Adrenal gland (tissue), 12 donors: ENCODE data around the gene TNFRSF17. TPM values are rescaled to one million over a fixed set of nuclear protein-coding genes. Genes with fewer than 3 reads are reported as not detected.
"Not testable (repeated sequence)": the region's sequence is repeated elsewhere in the genome, so short reads cannot be mapped to it uniquely, and the experiment has no call there.

Source experiments
- DNase-seq, 7 donors: peaks; one replicate each; pipeline ENCODE4 v3.0.0-alpha.2; 2019 to 2020
- H3K27ac ChIP-seq, 5 donors: fragments of 200-600 bp; sonication (generic) in 4 of 5; 1 replicate in 3 of 5; 2 replicates in 2 of 5; pipeline versions ENCODE4 v1.5.1 to v1.8.0; 2016 to 2020; ENCODE audit warnings: mild to moderate bottlenecking in 1 of 5
- H3K27me3 ChIP-seq: fragments of 200-600 bp; 2 replicates; pipeline ENCODE4 v1.8.0; 2021
- H3K36me3 ChIP-seq, 2 donors: fragments of 200-600 bp; replicated peaks in 1 of 2; 1 replicate in 1 of 2; 2 replicates in 1 of 2; pipeline versions ENCODE4 v1.5.1 to v1.8.0; 2018 to 2022
- H3K4me1 ChIP-seq, 2 donors: fragments of 200-600 bp; replicated peaks in 1 of 2; 1 replicate in 1 of 2; 2 replicates in 1 of 2; pipeline versions ENCODE4 v1.5.1 to v1.8.0; 2018 to 2021
- H3K4me3 ChIP-seq, 4 donors: fragments of 200-600 bp; sonication (generic) in 3 of 4; one replicate each; pipeline ENCODE4 v1.5.1; 2016 to 2018
- H3K9me3 ChIP-seq, 3 donors: fragments of 200-600 bp; sonication (generic) in 1 of 3; replicated peaks in 1 of 3; 1 replicate in 2 of 3; 2 replicates in 1 of 3; pipeline versions ENCODE4 v1.5.1 to v1.8.0; 2016 to 2021
- POLR2A ChIP-seq, 2 donors: fragments of 450-650 bp; IDR thresholded peaks; one replicate each; pipeline ENCODE4 v1.6.1; 2017; ENCODE audit warnings: antibody characterized with exemption in 2 of 2, mild to moderate bottlenecking in 2 of 2, moderate library complexity in 1 of 2
- WGBS, 4 donors: extraction: QIAGEN DNeasy Blood & Tissue Kit in 2 of 4; methylation state at CpG; one replicate each; pipeline versions ENCODE4 v1.1.5 to v1.1.7; 2013 to 2017; 5-methylcytosine and 5-hydroxymethylcytosine counted together
- intact Hi-C, 2 donors: fragments of 100-400 bp; cut with DNase I; formaldehyde crosslinking; loops; one replicate each; pipeline versions ENCODE4 v1.14.1 to v1.15.0; 2022 to 2023
- polyA plus RNA-seq, 3 donors: library from polyadenylated mRNA; stranded (reverse); fragments of 200-250 nt in 2 of 3; fragments of 350-450 nt in 1 of 3; fragmentation: Illumina TruSeq in 1 of 3; extraction: RNeasy Lipid Tissue Mini Kit (QIAGEN cat#74804) in 1 of 3; gene quantifications; one replicate each; pipeline ENCODE4 v1.2.3, GENCODE V29; 2013 to 2014
- total RNA-seq, 9 donors: library from RNA; depleted of rRNA in 4 of 9; stranded (reverse); fragments of >200 nt in 4 of 9; fragments of 120-200 nt in 1 of 9; fragmentation: NEBNext Ultra II Directional in 1 of 9; extraction: Animal tissue kit (Norgen Biotek cat#: 25700) in 1 of 9; gene quantifications; one replicate each; pipeline versions ENCODE4 v1.1.0 to v1.2.4, GENCODE V29; 2013 to 2023
- TF ChIP-seq, protein P1 (sequence below), 6 experiments: fragments of 450-650 bp in 4 of 6; fragments of 200-600 bp in 2 of 6; sonication (generic) in 1 of 6; IDR thresholded peaks; 1 replicate in 5 of 6; 2 replicates in 1 of 6; pipeline versions ENCODE4 v1.5.1 to v1.8.0; 2016 to 2021; ENCODE audit warnings: antibody characterized with exemption in 6 of 6, mild to moderate bottlenecking in 2 of 6, moderate library complexity in 1 of 6
- donor health status: healthy with polysubstance abuse.
- donor health status: Bipolar disorder and iron deficiency.
- donor health status: DM: yes; HTN: yes; CAD: no.
- donor health status: DM: no; HTN: no; CAD: no.
- donor health status: DM: no; HTN: no; CAD: no.
- donor health status: DM: yes; HTN: yes; CAD: no.

The TNFRSF17 gene
- total and polyA plus RNA-seq, 12 donors: 0.13 to 0.84 TPM; not detected in 10

DNA sequence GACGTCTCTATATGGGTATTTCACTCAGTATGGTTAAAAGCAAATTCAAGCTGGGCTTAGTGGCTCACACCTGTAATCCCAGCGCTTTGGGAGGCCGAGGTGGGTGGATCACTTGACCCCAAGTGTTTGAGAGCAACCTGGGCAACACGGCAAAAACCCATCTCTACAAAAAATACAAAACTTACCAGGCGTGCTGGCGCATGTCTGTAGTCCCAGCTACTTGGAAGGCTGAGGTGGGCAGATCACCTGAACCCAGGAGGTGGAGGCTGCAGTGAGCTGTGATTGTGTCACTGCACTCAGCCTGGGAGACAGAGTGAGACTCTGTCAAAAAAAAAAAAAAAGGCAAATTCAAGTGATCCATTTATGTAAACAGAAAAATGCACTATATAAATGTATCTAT is 1.3 kb upstream of the TNFRSF17 start:
- Histone ChIP-seq H3K27me3 (no peaks in the 10 kb centered on the region), H3K27ac (no peak overlapping the region), H3K9me3 (no peaks in the 10 kb centered on the region), H3K36me3 (no peaks in the 10 kb centered on the region), H3K4me1 (no peaks in the 10 kb centered on the region), H3K4me3 (no peak overlapping the region)
- TF ChIP-seq, protein P1, sequence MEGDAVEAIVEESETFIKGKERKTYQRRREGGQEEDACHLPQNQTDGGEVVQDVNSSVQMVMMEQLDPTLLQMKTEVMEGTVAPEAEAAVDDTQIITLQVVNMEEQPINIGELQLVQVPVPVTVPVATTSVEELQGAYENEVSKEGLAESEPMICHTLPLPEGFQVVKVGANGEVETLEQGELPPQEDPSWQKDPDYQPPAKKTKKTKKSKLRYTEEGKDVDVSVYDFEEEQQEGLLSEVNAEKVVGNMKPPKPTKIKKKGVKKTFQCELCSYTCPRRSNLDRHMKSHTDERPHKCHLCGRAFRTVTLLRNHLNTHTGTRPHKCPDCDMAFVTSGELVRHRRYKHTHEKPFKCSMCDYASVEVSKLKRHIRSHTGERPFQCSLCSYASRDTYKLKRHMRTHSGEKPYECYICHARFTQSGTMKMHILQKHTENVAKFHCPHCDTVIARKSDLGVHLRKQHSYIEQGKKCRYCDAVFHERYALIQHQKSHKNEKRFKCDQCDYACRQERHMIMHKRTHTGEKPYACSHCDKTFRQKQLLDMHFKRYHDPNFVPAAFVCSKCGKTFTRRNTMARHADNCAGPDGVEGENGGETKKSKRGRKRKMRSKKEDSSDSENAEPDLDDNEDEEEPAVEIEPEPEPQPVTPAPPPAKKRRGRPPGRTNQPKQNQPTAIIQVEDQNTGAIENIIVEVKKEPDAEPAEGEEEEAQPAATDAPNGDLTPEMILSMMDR (IDR thresholded peaks at IDR 0.05): no peak
- no peak for TF ChIP-seq POLR2A (IDR thresholded peaks at IDR 0.05)
- intact Hi-C loops: no loop called here
- DNase-seq: no peak
- 82 to 88% (median 84%) methylated on average over 6 of the region's 6 CpGs for WGBS, 4 donors

DNA sequence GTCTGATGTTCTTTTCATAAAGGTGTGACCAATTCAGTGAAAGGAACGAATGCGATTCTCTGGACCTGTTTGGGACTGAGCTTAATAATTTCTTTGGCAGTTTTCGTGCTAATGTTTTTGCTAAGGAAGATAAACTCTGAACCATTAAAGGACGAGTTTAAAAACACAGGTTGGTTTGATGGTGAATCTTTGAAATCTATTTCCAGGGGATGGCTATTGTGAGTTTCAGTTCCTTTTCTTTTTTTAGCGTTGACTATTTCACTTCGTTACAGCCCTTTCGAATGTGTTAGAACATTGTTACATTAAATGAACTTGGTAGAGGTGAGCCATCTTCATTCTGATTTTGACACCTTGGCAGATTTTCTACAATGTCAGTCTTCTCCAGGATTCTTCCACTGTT is 1.2 kb downstream of the TNFRSF17 start:
- no peak for DNase-seq
- Histone ChIP-seq H3K27me3 (no peaks in the 10 kb centered on the region), H3K9me3 (no peaks in the 10 kb centered on the region), H3K4me3 (no peak overlapping the region), H3K36me3 (no peaks in the 10 kb centered on the region), H3K4me1 (no peaks in the 10 kb centered on the region), H3K27ac (no peak overlapping the region)
- 77 to 91% (median 80%) methylated on average over 7 of the region's 7 CpGs for WGBS, 4 donors
- TF ChIP-seq, protein P1 (IDR thresholded peaks at IDR 0.05): no peak
- TF ChIP-seq POLR2A (IDR thresholded peaks at IDR 0.05): no peak
- intact Hi-C loops: no loop called here

DNA sequence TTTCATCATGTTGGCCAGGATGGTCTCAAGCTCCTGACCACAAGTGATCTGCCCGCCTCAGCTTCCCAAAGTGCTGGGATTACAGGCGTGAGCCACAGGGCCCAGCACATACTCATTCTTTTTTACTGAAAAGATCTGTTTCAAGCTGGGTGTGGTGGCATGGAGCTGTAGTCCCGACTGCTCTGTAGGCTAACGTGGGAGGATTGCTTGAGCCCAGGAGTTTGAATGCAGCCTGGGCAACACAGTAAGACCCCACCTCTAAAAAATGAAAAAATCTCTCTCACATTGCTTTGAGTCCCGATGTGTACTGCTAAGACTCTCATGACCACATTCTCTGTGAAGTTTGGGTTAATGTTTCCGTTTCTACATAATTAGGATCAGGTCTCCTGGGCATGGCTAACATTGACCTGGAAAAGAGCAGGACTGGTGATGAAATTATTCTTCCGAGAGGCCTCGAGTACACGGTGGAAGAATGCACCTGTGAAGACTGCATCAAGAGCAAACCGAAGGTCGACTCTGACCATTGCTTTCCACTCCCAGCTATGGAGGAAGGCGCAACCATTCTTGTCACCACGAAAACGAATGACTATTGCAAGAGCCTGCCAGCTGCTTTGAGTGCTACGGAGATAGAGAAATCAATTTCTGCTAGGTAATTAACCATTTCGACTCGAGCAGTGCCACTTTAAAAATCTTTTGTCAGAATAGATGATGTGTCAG is 2.3 kb downstream of the TNFRSF17 start:
- H3K36me3 ChIP-seq: no peaks in the 10 kb centered on the region
- intact Hi-C loops: no loop called here
- DNase-seq: no peak
- no peaks in the 10 kb centered on the region for H3K9me3 ChIP-seq
- H3K4me1 ChIP-seq: no peaks in the 10 kb centered on the region
- WGBS, 4 donors: 72 to 85% (median 77%) methylated on average over 17 of the region's 17 CpGs
- no peak overlapping the region for H3K27ac ChIP-seq
- no peaks in the 10 kb centered on the region for H3K27me3 ChIP-seq
- TF ChIP-seq, protein P1 (IDR thresholded peaks at IDR 0.05): no peak
- no peak for TF ChIP-seq POLR2A (IDR thresholded peaks at IDR 0.05)
- H3K4me3 ChIP-seq: no peak overlapping the region

DNA sequence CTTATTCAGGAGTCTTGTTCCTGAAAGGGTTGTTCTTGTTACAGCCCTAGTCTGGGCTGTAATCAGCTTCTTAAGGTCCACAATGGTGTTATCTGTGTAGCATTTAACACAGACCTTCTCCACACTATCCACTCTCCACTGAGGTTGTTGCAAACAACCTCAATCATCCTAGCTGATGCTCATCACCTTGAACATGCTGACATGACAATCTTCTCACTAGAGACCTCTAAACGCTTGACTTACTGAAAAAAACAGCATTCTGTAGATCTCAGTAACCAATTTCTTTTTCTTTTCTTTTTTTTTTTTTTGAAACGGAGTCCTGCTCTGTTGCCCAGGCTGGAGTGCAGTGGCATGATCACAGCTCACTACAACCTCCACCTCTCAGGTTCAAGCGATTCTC is 3.6 kb downstream of the TNFRSF17 start:
- H3K9me3 ChIP-seq: no peaks in the 10 kb centered on the region
- no peak overlapping the region for H3K4me3 ChIP-seq
- H3K36me3 ChIP-seq: no peaks in the 10 kb centered on the region
- H3K27me3 ChIP-seq: no peaks in the 10 kb centered on the region
- WGBS, 4 donors: 79 to 86% (median 84%) methylated on average over 3 of the region's 3 CpGs
- no peak overlapping the region for H3K27ac ChIP-seq
- DNase-seq: no peak
- intact Hi-C loops: no loop called here
- H3K4me1 ChIP-seq: no peaks in the 10 kb centered on the region
- TF ChIP-seq POLR2A (IDR thresholded peaks at IDR 0.05): no peak
- TF ChIP-seq, protein P1 (IDR thresholded peaks at IDR 0.05): no peak

DNA sequence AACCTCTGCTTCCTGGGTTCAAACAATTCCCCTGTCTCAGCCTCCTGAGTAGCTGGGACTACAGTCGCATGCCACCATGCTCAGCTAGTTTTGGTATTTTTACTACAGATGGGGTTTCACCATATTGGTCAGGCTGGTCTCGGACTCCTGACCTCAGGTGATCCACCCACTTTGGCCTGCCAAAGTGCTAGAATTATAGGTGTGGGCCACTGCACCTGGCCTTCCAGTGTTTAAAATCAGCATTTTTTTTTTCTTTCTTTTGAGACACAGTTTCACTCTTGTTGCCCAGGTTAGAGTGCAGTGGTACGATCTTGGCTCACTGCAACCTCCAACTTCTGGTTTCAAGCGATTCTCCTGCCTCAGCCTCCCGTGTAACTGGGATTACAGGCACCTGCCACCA is 5.3 kb downstream of the TNFRSF17 start:
- not testable (repeated sequence) for DNase-seq, H3K4me3 ChIP-seq, H3K27ac ChIP-seq, H3K36me3 ChIP-seq, H3K4me1 ChIP-seq, H3K27me3 ChIP-seq, H3K9me3 ChIP-seq
- intact Hi-C loops: loop anchor here (5.0 to 10.0 kb wide), 3 partner anchors 55 to 97 kb away; partner anchors contain the start of gene GSPT1 (in 1 of the 2)
- WGBS, 4 donors: 88 to 96% (median 94%) methylated on average over 5 of the region's 5 CpGs
